GM12878 (cell line): ENCODE measurements around the gene SCN8A. TPM values are rescaled to one million over a fixed set of nuclear protein-coding genes. Genes with fewer than 3 reads are reported as not detected.

Experiments
- ATAC-seq: fragments of 200-7000 bp; cut with Tn5 transposase; 3 replicates; pipeline ENCODE4 v1.9.1; 2020; ENCODE audit warnings: mild to moderate bottlenecking, moderate library complexity
- BruUV-seq: library from RNA; stranded (reverse); fragments of 400-500 nt; replicated peaks from 2 replicates; lab custom pipeline; 2021; lab: Mats Ljungman, UMichigan
- CTCF ChIA-PET: fragments of 300-600 bp; sonication (Branson Sonifier 250); formaldehyde crosslinking; extraction: SDS; loops from one replicate; lab custom pipeline; 2021; ENCODE audit warnings: inconsistent platforms; lab: Yijun Ruan, JAX
- POLR2A ChIA-PET: fragments of 350-600 bp; formaldehyde crosslinking; extraction: SDS; loops from one replicate; lab custom pipeline; 2021; ENCODE audit warnings: inconsistent platforms; lab: Charles Lee
- RAD21 ChIA-PET: fragments of 300-600 bp; sonication (Branson Sonifier 250); formaldehyde crosslinking; loops from one replicate; lab custom pipeline; 2023; ENCODE audit warnings: antibody characterized with exemption; ENCODE audit not compliant: unreplicated experiment; lab: Charles Lee
- SMC1A ChIA-PET: fragments of 300-600 bp; sonication (Branson Sonifier 250); formaldehyde crosslinking; loops from one replicate; lab custom pipeline; 2023; ENCODE audit not compliant: unreplicated experiment, uncharacterized antibody; lab: Charles Lee
- DNase-seq: peaks from one replicate; pipeline ENCODE4 v3.0.0-alpha.2; 2011; ENCODE audit warnings: low read depth, low spot score
- FAIRE-seq: peaks from 3 replicates; lab custom pipeline; 2011; peaks lifted over from hg19 to GRCh38; lab: Jason Lieb, UNC
- H2AFZ ChIP-seq: 2 replicates; pipeline ENCODE4 v1.6.0; 2011; ENCODE audit warnings: low read depth, low read length, control low read depth; ENCODE audit not compliant: control insufficient read depth
- H3K27ac ChIP-seq: 2 replicates; pipeline ENCODE4 v1.5.1; 2011; ENCODE audit warnings: control low read depth; ENCODE audit not compliant: control insufficient read depth, insufficient read depth
- H3K27me3 ChIP-seq, 2 experiments: replicated peaks in 1 of 2; 2 replicates each; pipeline versions ENCODE4 v1.6.0 to v1.6.1; 2011; ENCODE audit warnings: low read length in 1 of 2; ENCODE audit not compliant: control insufficient read depth in 2 of 2, insufficient read depth in 2 of 2
- H3K36me3 ChIP-seq, 2 experiments: 2 replicates each; pipeline ENCODE4 v1.5.1; 2011; ENCODE audit warnings: low read length in 1 of 2; ENCODE audit not compliant: control insufficient read depth in 2 of 2, insufficient read depth in 2 of 2
- H3K4me1 ChIP-seq: 2 replicates; pipeline ENCODE4 v1.6.1; 2011; ENCODE audit warnings: mild to moderate bottlenecking, low read length, moderate library complexity, mixed read lengths; ENCODE audit not compliant: control insufficient read depth, insufficient read depth
- H3K4me2 ChIP-seq: 2 replicates; pipeline ENCODE4 v1.6.0; 2011; ENCODE audit warnings: control low read depth; ENCODE audit not compliant: control insufficient read depth, insufficient read depth
- H3K4me3 ChIP-seq: fragments of 200-600 bp; sonication (generic); 2 replicates; pipeline ENCODE4 v1.5.1; 2016
- H3K79me2 ChIP-seq: 2 replicates; pipeline ENCODE4 v1.6.0; 2011; ENCODE audit warnings: low read length; ENCODE audit not compliant: control insufficient read depth, insufficient read depth
- H3K9ac ChIP-seq: 2 replicates; pipeline ENCODE4 v1.8.0; 2011; ENCODE audit warnings: low read length, control low read depth, mixed read lengths; ENCODE audit not compliant: control insufficient read depth, insufficient read depth
- H3K9me3 ChIP-seq: replicated peaks from 3 replicates; pipeline ENCODE4 v1.5.1; 2011; ENCODE audit warnings: mild to moderate bottlenecking, low read length; ENCODE audit not compliant: control insufficient read depth, insufficient read depth
- H4K20me1 ChIP-seq: 2 replicates; pipeline ENCODE4 v1.6.0; 2011; ENCODE audit not compliant: control insufficient read depth, insufficient read depth
- BCL11A ChIP-seq: IDR thresholded peaks from 2 replicates; pipeline ENCODE4 v1.6.1; 2011; ENCODE audit warnings: low read depth, low read length
- CEBPB ChIP-seq, 2 experiments: fragments of 150-350 bp in 1 of 2; IDR thresholded peaks; 2 replicates each; pipeline ENCODE4 v1.6.1; 2012 to 2014; ENCODE audit warnings: low read depth in 2 of 2, low read length in 2 of 2, borderline replicate concordance in 1 of 2, inconsistent platforms in 1 of 2
- DPF2 ChIP-seq: fragments of 450-650 bp; IDR thresholded peaks from 2 replicates; pipeline ENCODE4 v1.6.1; 2017; ENCODE audit warnings: mild to moderate bottlenecking
- E2F4 ChIP-seq: IDR thresholded peaks from 2 replicates; pipeline ENCODE4 v1.6.1; 2012; ENCODE audit warnings: low read depth, low read length, improper control_type of control experiment
- EGR1 ChIP-seq, 2 experiments: IDR thresholded peaks; 1 replicate in 1 of 2; 2 replicates in 1 of 2; pipeline ENCODE4 v1.6.1; 2011 to 2012; ENCODE audit warnings: low read depth in 2 of 2, low read length in 2 of 2, borderline replicate concordance in 1 of 2, mild to moderate bottlenecking in 1 of 2, moderate library complexity in 1 of 2
- FOS ChIP-seq: IDR thresholded peaks from 3 replicates; pipeline ENCODE4 v1.6.1; 2011; ENCODE audit warnings: borderline replicate concordance; ENCODE audit not compliant: insufficient read length; ENCODE audit errors: extremely low read depth
- GABPA ChIP-seq: IDR thresholded peaks from 2 replicates; pipeline ENCODE4 v1.6.1; 2014; ENCODE audit warnings: antibody characterized with exemption, low read depth, mild to moderate bottlenecking, inconsistent platforms
- JUND ChIP-seq: IDR thresholded peaks from 2 replicates; pipeline ENCODE4 v1.6.1; 2012; ENCODE audit warnings: low read depth, mild to moderate bottlenecking, low read length, improper control_type of control experiment, moderate library complexity
- LARP7 ChIP-seq: fragments of 450-650 bp; IDR thresholded peaks from 2 replicates; pipeline ENCODE4 v1.6.1; 2017; ENCODE audit warnings: mild to moderate bottlenecking
- RAD21 ChIP-seq: IDR thresholded peaks from 2 replicates; pipeline ENCODE4 v1.6.1; 2011; ENCODE audit warnings: mild to moderate bottlenecking, low read depth, low read length, moderate library complexity; ENCODE audit not compliant: insufficient read depth
- RB1 ChIP-seq: fragments of 450-650 bp; formaldehyde crosslinking; IDR thresholded peaks from 2 replicates; pipeline ENCODE4 v1.6.1; 2017; ENCODE audit warnings: mild to moderate bottlenecking, borderline replicate concordance
- SMARCA5 ChIP-seq: fragments of 450-650 bp; IDR thresholded peaks from 2 replicates; pipeline ENCODE4 v1.6.1; 2017; ENCODE audit warnings: mild to moderate bottlenecking
- SUPT20H ChIP-seq: IDR thresholded peaks from 2 replicates; pipeline ENCODE4 v1.6.1; 2011; ENCODE audit warnings: low read depth, mild to moderate bottlenecking, low read length, moderate library complexity, borderline replicate concordance; ENCODE audit not compliant: control insufficient read depth
- WRNIP1 ChIP-seq: IDR thresholded peaks from 2 replicates; pipeline ENCODE4 v1.6.1; 2011; ENCODE audit warnings: low read depth, low read length, improper control_type of control experiment, borderline replicate concordance
- WGBS: methylation state at CpG from one replicate; pipeline ENCODE4 v1.1.6; 2016; ENCODE audit warnings: low lambda C conversion rate; ENCODE audit not compliant: insufficient replicate concordance, insufficient coverage; ENCODE audit errors: missing lambda C conversion rate; 5-methylcytosine and 5-hydroxymethylcytosine counted together
- in situ Hi-C: fragments of 300-500 bp; cut with MboI; formaldehyde crosslinking; loops from 9 replicates; pipeline ENCODE4 v1.14.3; 2018; ENCODE audit warnings: mixed read lengths
- intact Hi-C: fragments of 100-400 bp; cut with micrococcal nuclease; formaldehyde crosslinking; loops from one replicate; pipeline ENCODE4 v1.14.2; 2022; ENCODE audit not compliant: unreplicated experiment
- polyA plus RNA-seq, 11 experiments: library from polyadenylated mRNA; depleted of rRNA in 4 of 11; unstranded in 6 of 11; stranded (reverse) in 5 of 11; fragments of >200 nt; fragmentation: Nextera tagmentation in 4 of 11; fragmentation: Illumina TruSeq in 1 of 11; extraction: Ambion mirVana in 4 of 11; extraction: Trizol in 1 of 11; gene quantifications; 1 replicate in 1 of 11; 2 replicates in 10 of 11; pipeline versions ENCODE4 v1.2.1 to v1.2.3, GENCODE V29; 2011 to 2016; ENCODE audit warnings: inconsistent platforms in 2 of 11, missing spikeins in 2 of 11, low read depth in 1 of 11
- total RNA-seq, 4 experiments: library from RNA; depleted of rRNA in 3 of 4; stranded (reverse); fragments of >200 nt in 3 of 4; fragmentation: Illumina TruSeq in 1 of 4; extraction: Trizol in 1 of 4; gene quantifications; 2 replicates each; pipeline versions ENCODE4 v1.2.1 to v1.2.3, GENCODE V29; 2013 to 2021
- TF ChIP-seq, protein P1 (sequence below): fragments of 450-650 bp; IDR thresholded peaks from 2 replicates; pipeline ENCODE4 v1.6.1; 2017; ENCODE audit warnings: mild to moderate bottlenecking, moderate library complexity
- TF ChIP-seq, protein P2 (sequence below), 3 experiments: IDR thresholded peaks in 2 of 3; conservative IDR thresholded peaks in 1 of 3; 2 replicates each; pipeline ENCODE4 v1.5.1; 2011; ENCODE audit warnings: low read depth in 3 of 3, low read length in 3 of 3, mild to moderate bottlenecking in 3 of 3, control low read depth in 2 of 3, moderate library complexity in 2 of 3, inconsistent platforms in 1 of 3, mixed read lengths in 1 of 3; ENCODE audit not compliant: control insufficient read depth in 2 of 3, insufficient read depth in 1 of 3; ENCODE audit errors: extremely low read depth in 1 of 3

SCN8A gene
- total and polyA plus RNA-seq, 10 of the 15 experiments (the other 5 are each of a cell fraction or from before 2014, with no cell fraction given): 0.02 to 0.23 (median 0.06) TPM; not detected in 2

- Histone ChIP-seq H3K4me3 (peak overlapping the region; percentile 16; the same call in 1 of the 2 replicates), H3K4me2 (peak overlapping the region; percentile 94), H4K20me1 (no peaks in the 10 kb centered on the region), H3K79me2 (no peaks in the 10 kb centered on the region), H3K36me3 (no peaks in the 10 kb centered on the region), H3K4me1 (peaks cover 6% of the 10 kb centered on the region), H3K27me3 (peaks cover 4 to 14% of the 10 kb centered on the region in 2 experiments), H3K9ac (no peak overlapping the region), H2AFZ (peak overlapping the region; percentile 81), H3K9me3 (no peaks in the 10 kb centered on the region), H3K27ac (no peak overlapping the region)
- 1% methylated on average over 27 of the region's 67 CpGs for WGBS
- POLR2A ChIA-PET: no interaction called here
- RAD21 ChIA-PET: no interaction called here
- no TSS peak for BruUV-seq
- intact Hi-C loops: loop anchor here (5.0 kb wide), 1 partner anchor 168 kb away; the partner anchor contains the start of gene SLC4A8
- FAIRE-seq (no peak), DNase-seq (no peak), ATAC-seq (peak; percentile 93)
- in situ Hi-C loops: no loop called here
- SMC1A ChIA-PET: no interaction called here
- CTCF ChIA-PET: interaction anchor here (0.5 kb wide), 1 partner anchor 509 kb away, joined by 3 read pairs; no protein-coding TSS in a partner anchor
- peak; percentile 55; the same call in 1 of the 2 replicates for TF ChIP-seq RB1
- TF ChIP-seq, protein P1, sequence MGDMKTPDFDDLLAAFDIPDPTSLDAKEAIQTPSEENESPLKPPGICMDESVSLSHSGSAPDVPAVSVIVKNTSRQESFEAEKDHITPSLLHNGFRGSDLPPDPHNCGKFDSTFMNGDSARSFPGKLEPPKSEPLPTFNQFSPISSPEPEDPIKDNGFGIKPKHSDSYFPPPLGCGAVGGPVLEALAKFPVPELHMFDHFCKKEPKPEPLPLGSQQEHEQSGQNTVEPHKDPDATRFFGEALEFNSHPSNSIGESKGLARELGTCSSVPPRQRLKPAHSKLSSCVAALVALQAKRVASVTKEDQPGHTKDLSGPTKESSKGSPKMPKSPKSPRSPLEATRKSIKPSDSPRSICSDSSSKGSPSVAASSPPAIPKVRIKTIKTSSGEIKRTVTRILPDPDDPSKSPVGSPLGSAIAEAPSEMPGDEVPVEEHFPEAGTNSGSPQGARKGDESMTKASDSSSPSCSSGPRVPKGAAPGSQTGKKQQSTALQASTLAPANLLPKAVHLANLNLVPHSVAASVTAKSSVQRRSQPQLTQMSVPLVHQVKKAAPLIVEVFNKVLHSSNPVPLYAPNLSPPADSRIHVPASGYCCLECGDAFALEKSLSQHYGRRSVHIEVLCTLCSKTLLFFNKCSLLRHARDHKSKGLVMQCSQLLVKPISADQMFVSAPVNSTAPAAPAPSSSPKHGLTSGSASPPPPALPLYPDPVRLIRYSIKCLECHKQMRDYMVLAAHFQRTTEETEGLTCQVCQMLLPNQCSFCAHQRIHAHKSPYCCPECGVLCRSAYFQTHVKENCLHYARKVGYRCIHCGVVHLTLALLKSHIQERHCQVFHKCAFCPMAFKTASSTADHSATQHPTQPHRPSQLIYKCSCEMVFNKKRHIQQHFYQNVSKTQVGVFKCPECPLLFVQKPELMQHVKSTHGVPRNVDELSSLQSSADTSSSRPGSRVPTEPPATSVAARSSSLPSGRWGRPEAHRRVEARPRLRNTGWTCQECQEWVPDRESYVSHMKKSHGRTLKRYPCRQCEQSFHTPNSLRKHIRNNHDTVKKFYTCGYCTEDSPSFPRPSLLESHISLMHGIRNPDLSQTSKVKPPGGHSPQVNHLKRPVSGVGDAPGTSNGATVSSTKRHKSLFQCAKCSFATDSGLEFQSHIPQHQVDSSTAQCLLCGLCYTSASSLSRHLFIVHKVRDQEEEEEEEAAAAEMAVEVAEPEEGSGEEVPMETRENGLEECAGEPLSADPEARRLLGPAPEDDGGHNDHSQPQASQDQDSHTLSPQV: no peak
- TF ChIP-seq JUND: no peak
- no peak for TF ChIP-seq GABPA
- peak; percentile 60; the same call in 1 of the 2 replicates for TF ChIP-seq LARP7
- TF ChIP-seq BCL11A: no peak
- TF ChIP-seq CEBPB (IDR thresholded peaks at IDR 0.05; ENCODE audit: borderline replicate concordance in 1 of 2, low read depth in 2 of 2, low read length in 2 of 2): no peak
- TF ChIP-seq EGR1 (IDR thresholded peaks at IDR 0.05; ENCODE audit: borderline replicate concordance in 1 of 2, low read depth in 2 of 2, low read length in 2 of 2): peak in 1 of 2 experiments; percentile 98; a peak in 2 of 3 replicates
- TF ChIP-seq WRNIP1: no peak
- peak; percentile 39; the same call in 1 of the 2 replicates for TF ChIP-seq DPF2
- TF ChIP-seq, protein P2, sequence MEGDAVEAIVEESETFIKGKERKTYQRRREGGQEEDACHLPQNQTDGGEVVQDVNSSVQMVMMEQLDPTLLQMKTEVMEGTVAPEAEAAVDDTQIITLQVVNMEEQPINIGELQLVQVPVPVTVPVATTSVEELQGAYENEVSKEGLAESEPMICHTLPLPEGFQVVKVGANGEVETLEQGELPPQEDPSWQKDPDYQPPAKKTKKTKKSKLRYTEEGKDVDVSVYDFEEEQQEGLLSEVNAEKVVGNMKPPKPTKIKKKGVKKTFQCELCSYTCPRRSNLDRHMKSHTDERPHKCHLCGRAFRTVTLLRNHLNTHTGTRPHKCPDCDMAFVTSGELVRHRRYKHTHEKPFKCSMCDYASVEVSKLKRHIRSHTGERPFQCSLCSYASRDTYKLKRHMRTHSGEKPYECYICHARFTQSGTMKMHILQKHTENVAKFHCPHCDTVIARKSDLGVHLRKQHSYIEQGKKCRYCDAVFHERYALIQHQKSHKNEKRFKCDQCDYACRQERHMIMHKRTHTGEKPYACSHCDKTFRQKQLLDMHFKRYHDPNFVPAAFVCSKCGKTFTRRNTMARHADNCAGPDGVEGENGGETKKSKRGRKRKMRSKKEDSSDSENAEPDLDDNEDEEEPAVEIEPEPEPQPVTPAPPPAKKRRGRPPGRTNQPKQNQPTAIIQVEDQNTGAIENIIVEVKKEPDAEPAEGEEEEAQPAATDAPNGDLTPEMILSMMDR (IDR thresholded peaks at IDR 0.05 in 2 of 3, conservative IDR thresholded peaks at IDR 0.05 in 1 of 3; ENCODE audit: control insufficient read depth in 2 of 3, extremely low read depth in 1 of 3, insufficient read depth in 1 of 3, low read depth in 3 of 3, low read length in 3 of 3): peak; percentile 44 to 47 (median 46); a peak in 5 of 6 replicates
- peak; percentile 54; the same call in 1 of the 2 replicates for TF ChIP-seq SMARCA5
- TF ChIP-seq FOS: no peak
- TF ChIP-seq E2F4: no peak
- 0 out of 2 replicates have a peak, but pooled peaks have one; percentile 11 for TF ChIP-seq RAD21
- TF ChIP-seq SUPT20H: no peak
Measured at GRCh38 chr12:51590347-51591015, 552 bp upstream of the SCN8A start.
